Measurements from ENCODE around the gene PTPRF.

The PTPRF gene

DNA sequence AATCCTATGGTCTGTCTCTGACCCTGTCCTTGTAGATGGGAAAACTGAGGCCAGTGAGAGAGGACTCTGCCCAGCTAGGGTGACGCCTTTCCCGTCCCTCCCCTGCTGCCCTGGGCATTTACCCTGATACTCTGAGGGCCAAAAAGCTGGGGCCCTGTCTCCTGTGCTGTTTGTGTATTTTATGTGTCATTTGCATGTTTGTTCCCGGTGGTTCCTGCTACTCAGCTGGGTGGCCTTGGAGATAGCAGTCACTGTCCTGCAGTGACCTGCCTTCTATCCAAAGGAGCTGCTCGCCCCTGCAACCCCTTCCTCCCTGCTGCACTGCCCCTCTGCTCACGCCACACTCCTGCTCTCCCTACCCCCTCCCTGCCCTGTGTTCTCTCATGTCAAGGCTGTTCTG is 78.1 kb downstream of the PTPRF start:
- no peak for DNase-seq (ENCODE audit: low spot score)

DNA sequence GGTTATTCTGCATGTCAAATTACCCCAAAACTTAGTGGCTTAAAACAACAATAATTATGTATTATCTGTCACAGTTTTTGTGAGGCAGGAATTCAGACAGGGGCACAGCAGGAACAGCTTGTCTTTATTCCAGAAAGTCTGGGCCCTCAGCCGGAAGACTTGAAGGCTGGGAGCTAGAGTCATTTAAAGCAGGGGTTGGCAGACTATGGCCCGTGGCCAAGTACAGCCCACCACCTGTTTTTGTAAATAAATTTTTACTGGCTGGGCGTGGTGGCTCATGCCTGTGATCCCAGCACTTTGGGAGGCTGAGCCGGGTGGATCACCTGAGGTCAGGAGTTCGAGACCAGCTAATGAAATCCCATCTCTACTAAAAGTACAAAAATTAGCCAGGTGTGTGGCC is 79.7 kb downstream of the PTPRF start:
- DNase-seq (ENCODE audit: low spot score), result no peak

DNA sequence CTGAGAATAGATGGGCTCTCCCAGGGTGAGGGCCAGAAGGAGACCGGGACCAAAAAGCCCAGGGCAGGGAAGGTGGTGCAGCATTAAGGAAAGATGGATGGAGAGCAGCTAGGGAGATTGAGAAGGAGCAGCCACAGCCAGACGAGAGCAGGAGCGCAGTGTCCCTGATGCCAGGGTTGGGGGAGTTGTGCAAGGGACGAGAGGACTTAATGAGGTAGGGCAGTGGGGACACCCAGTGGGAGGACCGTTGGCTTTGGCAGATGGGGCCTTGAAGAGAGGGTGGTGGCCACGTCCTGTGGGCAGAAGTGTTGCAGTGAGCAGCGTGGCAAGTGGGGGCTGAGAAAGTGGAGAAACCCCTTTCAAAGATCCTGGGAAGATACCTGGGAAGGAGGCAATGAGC is 81.3 kb downstream of the PTPRF start:
- DNase-seq (ENCODE audit: low spot score), result no peak

DNA sequence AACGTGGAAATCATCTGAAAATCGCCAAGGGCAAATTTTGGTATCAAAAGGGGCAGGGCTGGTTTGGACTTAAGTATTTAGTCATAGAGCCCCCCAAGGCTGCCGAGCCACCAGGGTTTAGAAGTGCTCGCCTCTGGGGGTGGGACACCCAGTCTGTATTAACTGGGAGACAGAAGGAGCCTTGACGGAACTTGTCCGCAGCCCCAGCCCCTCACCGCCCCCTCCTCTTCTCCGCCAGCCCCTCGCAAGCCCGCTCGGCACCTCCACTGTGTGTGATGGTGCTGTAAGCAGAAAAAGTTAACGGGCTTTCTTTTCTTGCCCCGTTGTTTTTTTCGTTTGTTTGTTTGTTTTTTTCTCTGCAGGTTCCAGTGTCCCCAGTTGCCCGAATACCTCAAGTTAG is 81.7 kb downstream of the PTPRF start:
- no peak for DNase-seq (ENCODE audit: low spot score)

DNA sequence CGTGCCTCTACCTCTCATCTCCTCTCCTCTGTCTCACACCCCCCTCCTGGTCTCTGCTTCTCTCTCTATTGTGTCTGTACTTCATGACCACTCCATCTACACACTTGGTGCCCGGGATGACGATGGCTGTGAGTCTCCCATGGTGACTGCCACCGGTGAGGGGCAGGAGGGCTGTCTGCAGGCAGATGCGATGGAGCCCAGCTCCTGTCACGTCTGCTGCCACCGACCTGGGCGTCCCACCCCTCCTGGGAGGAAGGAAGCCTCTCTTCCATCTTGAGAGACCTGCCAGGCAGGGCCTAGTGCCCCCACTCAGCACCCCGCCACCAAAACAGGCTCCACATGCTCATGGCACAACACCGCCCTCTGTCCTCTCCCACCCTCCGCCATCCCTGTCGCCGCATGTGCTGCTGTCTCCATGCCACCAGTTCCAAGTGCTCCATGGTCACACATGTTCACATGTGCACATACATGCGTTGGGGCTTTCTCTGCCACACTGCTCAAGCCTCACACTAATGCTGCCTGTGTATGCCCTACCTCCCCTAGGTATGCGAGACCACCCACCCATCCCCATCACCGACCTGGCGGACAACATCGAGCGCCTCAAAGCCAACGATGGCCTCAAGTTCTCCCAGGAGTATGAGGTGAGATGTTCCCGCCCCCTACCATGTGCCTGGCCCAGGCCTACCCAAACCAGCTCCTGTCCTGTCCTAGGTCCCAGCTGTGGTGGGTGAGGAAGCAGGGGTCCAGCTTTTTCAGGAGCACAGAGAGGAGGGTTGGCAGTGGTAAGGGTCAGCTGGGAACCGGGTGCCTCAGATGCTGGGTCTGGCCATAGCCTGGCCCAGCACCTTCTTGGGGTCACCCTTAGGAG is 82.6 kb downstream of the PTPRF start:
- DNase-seq (ENCODE audit: low spot score), result no peak

DNA sequence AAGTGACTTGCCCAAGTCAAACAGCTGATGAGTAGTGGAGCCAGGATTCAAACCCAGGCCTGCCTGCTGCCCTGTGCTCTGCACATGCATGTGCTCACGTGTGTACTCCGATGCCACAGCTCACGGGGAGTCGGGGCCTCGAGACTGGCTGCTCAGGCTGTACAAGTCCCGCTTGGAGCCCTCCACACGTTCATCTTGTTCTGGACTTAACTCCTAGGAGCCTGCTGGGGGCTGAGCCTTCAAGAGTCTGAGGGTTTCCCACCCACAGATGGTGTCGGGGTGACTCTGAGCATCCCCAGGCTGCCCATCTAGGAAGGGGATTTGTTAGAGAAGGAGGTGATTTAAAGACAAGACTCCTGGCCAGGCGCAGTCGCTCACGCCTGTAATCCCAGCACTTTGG is 83.5 kb downstream of the PTPRF start:
- no peak for DNase-seq (ENCODE audit: low spot score)

DNA sequence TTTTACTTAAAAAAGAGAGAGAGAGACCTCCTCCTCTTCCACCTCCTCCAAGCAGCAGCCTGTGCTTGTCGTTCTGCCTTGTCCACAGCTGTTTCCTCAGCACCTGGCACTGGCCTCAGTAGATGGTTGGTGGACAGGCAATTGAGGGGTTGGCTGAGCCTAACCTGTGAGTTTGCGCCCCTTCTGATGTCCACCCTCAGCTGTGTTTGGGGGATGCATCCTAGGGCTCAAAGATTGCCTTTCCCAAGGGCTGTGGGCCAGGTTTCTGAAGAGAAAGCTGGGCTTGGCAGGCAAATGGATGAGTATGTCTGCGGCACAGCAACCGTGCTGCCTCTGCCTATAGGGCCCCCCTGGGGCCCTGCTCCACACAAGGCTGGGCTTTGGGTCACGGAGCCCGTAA is 84.2 kb downstream of the PTPRF start:
- no peak for DNase-seq (ENCODE audit: low spot score)

DNA sequence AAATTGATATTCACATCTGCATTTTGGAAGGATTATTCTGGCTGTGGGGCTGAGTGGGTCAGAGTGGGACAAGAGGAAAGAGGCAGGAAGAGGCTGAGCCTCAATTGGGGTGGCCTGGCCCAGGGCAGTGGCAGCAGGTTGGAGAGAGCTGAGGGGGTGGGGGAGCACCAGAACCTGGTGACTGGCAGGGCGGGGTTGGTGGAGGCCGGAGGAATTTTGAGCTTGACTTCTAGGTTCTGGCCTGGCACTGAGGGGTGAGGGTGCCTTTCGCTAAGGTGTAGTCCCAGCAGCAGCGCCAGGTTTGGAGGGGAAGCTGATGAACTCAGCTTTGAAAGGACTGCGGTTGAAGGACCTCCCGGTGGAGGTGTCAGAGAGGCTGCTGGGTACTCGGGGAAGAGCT is 85.7 kb downstream of the PTPRF start:
- DNase-seq (ENCODE audit: low spot score), result no peak

DNA sequence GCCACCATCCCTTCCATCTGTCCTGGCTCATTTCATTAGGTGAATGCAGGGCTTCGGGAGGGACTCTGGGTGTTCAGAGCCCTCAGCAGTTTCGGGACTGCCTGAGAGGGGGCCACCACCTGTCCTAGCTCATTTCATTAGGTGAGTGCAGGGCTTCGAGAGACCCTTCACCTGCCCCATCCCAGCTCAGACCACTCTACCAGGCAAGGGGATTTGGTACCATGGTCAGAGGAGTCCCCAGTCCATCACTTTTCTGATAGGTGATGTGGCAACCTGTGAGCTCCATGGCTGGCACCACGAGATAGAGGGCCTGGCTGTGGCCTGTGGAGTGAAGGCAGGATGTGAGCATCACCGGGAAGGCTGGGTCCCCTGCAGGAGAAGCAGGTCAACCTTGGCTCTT is 86.3 kb downstream of the PTPRF start:
- DNase-seq (ENCODE audit: low spot score), result no peak

DNA sequence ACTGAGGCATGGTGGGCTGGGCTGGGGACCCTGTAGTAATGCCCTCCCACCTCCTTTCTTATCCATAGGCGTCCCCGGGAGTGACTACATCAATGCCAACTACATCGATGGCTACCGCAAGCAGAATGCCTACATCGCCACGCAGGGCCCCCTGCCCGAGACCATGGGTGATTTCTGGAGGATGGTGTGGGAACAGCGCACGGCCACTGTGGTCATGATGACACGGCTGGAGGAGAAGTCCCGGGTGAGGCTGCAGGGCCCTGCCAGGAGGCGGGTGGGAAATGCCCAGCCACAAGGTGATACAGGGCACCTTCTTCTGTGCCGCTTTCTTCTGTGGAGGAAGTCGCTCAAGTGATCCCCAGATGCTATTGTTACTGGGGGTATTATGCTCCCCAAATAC is 87.0 kb downstream of the PTPRF start:
- DNase-seq (ENCODE audit: low spot score), result no peak

DNA sequence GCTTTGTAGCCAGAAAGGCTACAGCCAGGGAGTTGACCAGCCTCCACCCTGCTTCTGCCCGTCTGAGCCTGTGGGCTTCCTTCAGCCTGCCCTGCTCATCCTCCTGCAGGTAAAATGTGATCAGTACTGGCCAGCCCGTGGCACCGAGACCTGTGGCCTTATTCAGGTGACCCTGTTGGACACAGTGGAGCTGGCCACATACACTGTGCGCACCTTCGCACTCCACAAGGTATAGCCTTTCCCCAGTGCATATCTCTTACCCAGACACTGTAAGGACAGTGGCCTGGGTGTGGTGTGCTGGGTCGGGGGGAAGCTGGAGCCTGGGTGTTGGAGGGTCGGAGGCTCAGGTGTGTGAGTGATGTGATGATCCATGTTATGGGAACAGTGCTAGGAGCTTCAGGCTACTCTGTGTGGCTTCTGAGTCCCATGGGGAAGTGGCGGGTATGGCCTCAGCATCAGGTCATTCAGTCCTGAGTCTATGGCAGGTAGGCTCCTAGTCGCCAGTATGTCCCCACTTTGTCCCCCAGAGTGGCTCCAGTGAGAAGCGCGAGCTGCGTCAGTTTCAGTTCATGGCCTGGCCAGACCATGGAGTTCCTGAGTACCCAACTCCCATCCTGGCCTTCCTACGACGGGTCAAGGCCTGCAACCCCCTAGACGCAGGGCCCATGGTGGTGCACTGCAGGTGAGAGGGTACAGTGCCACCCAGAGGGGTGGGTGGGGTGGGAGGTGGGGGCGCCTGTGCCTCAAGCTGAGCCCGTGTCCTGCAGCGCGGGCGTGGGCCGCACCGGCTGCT is 88.0 kb downstream of the PTPRF start:
- DNase-seq (ENCODE audit: low spot score), result no peak

DNA sequence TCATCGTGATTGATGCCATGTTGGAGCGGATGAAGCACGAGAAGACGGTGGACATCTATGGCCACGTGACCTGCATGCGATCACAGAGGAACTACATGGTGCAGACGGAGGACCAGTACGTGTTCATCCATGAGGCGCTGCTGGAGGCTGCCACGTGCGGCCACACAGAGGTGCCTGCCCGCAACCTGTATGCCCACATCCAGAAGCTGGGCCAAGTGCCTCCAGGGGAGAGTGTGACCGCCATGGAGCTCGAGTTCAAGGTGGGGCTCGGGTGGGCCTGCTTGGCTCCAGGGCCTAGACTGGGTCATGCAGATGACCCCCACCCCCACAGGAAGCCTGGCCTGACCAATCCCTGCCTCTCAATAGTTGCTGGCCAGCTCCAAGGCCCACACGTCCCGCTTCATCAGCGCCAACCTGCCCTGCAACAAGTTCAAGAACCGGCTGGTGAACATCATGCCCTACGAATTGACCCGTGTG is 88.7 kb downstream of the PTPRF start:
- no peak for DNase-seq (ENCODE audit: low spot score)

DNA sequence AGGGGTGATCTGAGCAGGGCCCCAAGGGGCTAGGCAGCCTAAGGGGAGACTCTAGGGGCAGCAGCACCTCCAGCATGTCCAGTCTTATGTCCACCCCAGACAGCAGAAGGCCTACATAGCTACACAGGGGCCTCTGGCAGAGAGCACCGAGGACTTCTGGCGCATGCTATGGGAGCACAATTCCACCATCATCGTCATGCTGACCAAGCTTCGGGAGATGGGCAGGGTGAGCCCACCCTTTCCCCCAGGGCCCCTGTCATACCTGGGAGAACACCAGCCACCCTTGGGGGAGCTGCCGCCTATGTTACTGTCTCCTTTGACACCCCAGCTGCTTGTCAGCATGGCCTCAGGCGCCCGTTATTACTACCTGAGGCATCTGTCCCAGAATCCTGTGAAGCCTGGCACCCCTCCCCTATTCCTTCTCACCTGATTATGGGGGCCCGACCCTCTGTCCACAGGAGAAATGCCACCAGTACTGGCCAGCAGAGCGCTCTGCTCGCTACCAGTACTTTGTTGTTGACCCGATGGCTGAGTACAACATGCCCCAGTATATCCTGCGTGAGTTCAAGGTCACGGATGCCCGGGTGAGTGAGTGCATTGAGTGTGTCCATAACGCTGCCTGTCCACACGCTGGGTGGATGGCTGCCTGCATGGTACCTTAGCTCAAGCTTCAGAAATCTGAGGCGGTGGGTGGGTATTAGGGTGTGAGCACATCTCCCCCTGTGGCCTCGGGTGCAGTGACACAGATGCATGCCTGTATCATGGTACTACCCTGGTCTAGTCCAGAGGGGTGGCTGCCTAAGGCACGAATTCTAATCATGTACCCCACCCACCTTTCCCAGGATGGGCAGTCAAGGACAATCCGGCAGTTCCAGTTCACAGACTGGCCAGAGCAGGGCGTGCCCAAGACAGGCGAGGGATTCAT is 89.6 kb downstream of the PTPRF start:
- DNase-seq (ENCODE audit: low spot score), result no peak

DNA sequence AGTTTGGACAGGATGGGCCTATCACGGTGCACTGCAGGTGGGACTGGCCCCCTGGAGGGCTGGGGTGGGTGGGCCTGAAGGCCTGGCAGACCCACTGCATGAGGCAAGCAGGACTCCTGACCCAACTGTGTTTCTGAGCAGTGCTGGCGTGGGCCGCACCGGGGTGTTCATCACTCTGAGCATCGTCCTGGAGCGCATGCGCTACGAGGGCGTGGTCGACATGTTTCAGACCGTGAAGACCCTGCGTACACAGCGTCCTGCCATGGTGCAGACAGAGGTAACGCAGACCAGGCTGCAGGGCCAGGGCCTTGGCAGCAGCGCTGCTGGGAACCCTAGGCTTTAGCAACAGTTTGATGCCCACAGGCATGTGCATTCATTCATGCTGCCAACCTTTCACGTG is 90.3 kb downstream of the PTPRF start:
- no peak for DNase-seq (ENCODE audit: low spot score)

DNA sequence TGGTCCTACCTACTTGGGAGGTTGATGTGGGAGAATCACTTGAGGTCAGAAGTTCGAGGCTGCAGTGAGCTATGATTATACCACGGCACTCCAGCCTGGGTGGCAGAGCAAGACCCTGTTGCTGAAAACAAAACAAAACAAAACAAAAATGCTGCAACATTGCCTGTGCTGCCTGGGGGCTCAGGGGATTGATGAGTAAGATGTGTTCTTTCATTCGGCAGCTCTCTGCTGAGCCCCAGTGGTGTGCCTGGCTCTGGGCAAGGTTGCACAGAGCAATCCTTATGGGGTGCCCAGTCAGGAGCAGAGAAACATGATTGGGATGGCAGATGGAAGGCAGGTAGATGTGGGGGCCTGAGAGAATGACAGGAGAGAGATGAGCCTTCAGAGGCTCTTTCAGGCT is 90.7 kb downstream of the PTPRF start:
- DNase-seq (ENCODE audit: low spot score), result no peak

DNA sequence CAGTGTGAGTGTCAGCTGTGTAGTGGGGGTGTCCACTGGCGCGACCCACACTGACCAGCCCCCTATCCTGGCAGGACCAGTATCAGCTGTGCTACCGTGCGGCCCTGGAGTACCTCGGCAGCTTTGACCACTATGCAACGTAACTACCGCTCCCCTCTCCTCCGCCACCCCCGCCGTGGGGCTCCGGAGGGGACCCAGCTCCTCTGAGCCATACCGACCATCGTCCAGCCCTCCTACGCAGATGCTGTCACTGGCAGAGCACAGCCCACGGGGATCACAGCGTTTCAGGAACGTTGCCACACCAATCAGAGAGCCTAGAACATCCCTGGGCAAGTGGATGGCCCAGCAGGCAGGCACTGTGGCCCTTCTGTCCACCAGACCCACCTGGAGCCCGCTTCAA is 91.2 kb downstream of the PTPRF start:
- no peak for DNase-seq (ENCODE audit: low spot score)

DNA sequence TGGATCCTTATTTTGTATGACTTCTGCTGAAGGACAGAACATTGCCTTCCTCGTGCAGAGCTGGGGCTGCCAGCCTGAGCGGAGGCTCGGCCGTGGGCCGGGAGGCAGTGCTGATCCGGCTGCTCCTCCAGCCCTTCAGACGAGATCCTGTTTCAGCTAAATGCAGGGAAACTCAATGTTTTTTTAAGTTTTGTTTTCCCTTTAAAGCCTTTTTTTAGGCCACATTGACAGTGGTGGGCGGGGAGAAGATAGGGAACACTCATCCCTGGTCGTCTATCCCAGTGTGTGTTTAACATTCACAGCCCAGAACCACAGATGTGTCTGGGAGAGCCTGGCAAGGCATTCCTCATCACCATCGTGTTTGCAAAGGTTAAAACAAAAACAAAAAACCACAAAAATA is 91.8 kb downstream of the PTPRF start:
- DNase-seq (ENCODE audit: low spot score), result no peak

DNA sequence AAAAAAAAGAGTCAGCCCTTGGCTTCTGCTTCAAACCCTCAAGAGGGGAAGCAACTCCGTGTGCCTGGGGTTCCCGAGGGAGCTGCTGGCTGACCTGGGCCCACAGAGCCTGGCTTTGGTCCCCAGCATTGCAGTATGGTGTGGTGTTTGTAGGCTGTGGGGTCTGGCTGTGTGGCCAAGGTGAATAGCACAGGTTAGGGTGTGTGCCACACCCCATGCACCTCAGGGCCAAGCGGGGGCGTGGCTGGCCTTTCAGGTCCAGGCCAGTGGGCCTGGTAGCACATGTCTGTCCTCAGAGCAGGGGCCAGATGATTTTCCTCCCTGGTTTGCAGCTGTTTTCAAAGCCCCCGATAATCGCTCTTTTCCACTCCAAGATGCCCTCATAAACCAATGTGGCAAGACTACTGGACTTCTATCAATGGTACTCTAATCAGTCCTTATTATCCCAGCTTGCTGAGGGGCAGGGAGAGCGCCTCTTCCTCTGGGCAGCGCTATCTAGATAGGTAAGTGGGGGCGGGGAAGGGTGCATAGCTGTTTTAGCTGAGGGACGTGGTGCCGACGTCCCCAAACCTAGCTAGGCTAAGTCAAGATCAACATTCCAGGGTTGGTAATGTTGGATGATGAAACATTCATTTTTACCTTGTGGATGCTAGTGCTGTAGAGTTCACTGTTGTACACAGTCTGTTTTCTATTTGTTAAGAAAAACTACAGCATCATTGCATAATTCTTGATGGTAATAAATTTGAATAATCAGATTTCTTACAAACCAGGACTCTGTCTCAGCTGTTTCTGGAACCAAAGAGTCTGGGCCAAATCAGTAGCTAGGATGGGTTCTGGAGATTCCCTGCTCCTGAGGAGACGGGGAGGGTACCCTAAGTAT is 92.5 kb downstream of the PTPRF start:
- DNase-seq (ENCODE audit: low spot score), result no peak

DNA sequence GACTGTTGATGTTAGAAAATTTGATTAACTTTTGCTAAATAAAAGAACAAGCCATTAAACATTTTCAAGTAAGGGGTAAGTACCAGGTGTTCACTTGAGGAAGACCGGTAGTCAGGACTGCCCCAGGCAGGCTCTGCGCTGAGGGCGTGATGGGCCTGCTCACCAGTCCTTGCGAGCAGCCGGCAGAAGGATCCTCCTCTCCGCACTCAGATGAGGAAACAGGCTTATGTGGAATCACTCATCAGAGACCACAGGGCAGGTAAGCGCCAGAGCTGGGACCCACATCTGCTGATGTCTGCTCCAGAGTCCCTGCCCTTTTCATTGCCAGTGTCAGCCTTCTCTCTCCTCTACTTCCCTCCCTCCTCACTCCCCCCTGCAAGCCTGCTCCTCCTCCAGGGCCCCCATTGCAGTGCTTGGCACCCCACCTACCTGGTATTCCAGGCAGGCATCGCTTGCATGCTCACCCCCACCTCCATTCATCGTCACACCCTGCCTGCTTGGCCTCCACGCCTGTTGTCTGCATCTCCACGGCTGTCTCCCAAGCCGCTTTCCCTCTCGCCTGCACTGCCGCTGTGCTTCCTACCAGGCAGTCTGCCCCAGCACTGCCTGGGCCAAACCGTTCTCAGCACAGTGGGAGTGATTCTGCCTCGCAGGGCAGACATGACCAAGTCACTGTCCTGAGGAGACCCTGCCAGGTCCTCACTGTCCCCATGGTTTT is 94.5 kb downstream of the PTPRF start:
- no peak for DNase-seq (ENCODE audit: low spot score)

DNA sequence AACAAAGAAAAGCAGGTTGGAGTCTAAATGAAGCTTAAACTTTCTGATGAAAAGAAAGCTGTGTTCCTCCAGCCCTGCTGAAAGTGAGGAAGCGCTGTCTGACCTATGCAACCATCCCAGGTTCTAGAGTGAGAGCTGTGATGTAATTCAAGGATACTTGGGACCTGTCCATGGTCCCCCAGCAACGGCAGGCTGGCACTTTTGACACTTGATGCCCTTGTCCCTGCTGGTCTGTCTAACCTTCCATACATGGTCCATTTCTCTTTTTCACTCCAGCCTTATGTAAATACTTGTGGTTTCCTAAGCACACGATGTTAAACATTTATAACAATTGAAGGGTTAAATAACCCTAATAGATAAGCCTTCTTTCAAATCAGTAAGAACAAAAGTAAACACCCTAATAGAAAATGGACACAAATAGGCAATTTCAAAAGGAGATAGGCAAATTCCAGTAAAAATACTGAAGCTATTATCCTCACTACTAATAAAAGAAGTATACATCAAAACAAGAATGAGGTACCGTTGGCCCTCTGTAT is 101.5 kb downstream of the PTPRF start:
- DNase-seq (ENCODE audit: low spot score), result no peak

Measured in putamen (tissue), 1 donor.